GM23248 (cell line): ENCODE measurements around the gene RPS6KC1.

ENCODE experiments used
- EZH2 ChIP-seq: fragments of 200-600 bp; sonication (generic); IDR thresholded peaks from 2 replicates; pipeline ENCODE4 v1.6.1; 2018; ENCODE audit warnings: antibody characterized with exemption, mild to moderate bottlenecking; ENCODE audit not compliant: insufficient read depth, poor library complexity, severe bottlenecking
- EZH2phosphoT487 ChIP-seq: fragments of 200-600 bp; sonication (generic); IDR thresholded peaks from 2 replicates; pipeline ENCODE4 v1.6.1; 2018; ENCODE audit warnings: antibody characterized with exemption, moderate library complexity, mild to moderate bottlenecking, low read depth; ENCODE audit not compliant: insufficient read depth

- no peak for TF ChIP-seq EZH2
- no peak for TF ChIP-seq EZH2phosphoT487
Observed at GRCh38 chr1:213201380-213202155, 150.5 kb downstream of the RPS6KC1 start.
